K562 (cell line): Measurements from ENCODE around the gene SLC4A9. TPM values are rescaled to one million over a fixed set of nuclear protein-coding genes. Genes with fewer than 3 reads are reported as not detected.

ENCODE experiments used
- CEBPB ChIP-seq: fragments of 450-650 bp; IDR thresholded peaks from 2 replicates; pipeline ENCODE4 v1.6.1; 2016; ENCODE audit warnings: missing genetic modification characterization, missing compliant biosample characterization
- CEBPG ChIP-seq, 3 experiments: fragments of 200-800 bp in 1 of 3; sonication (Bioruptor generic) in 1 of 3; sonication (generic) in 1 of 3; formaldehyde crosslinking in 1 of 3; IDR thresholded peaks in 2 of 3; conservative IDR thresholded peaks in 1 of 3; 2 replicates each; pipeline versions ENCODE4 v1.6.1 to v1.8.0; 2016 to 2022; ENCODE audit warnings: missing compliant biosample characterization in 2 of 3, missing genetic modification characterization in 2 of 3, mild to moderate bottlenecking in 1 of 3, missing genetic modification reagents in 1 of 3
- MEIS2 ChIP-seq: fragments of 450-650 bp; IDR thresholded peaks from 2 replicates; pipeline ENCODE4 v1.6.1; 2014; ENCODE audit warnings: mild to moderate bottlenecking; ENCODE audit not compliant: partially characterized antibody
- NEUROD1 ChIP-seq: fragments of 150-350 bp; IDR thresholded peaks from 2 replicates; pipeline ENCODE4 v1.6.1; 2014; ENCODE audit warnings: borderline replicate concordance, low read length, low read depth; ENCODE audit not compliant: partially characterized antibody
- PBX2 ChIP-seq, 2 experiments: IDR thresholded peaks in 1 of 2; conservative IDR thresholded peaks in 1 of 2; 2 replicates each; pipeline ENCODE4 v1.6.1; 2016; ENCODE audit warnings: low read depth in 2 of 2, mild to moderate bottlenecking in 1 of 2, missing compliant biosample characterization in 1 of 2, missing genetic modification characterization in 1 of 2, moderate library complexity in 1 of 2
- PKNOX1 ChIP-seq: fragments of 450-650 bp; IDR thresholded peaks from 2 replicates; pipeline ENCODE4 v1.6.1; 2016
- PRMT5 ChIP-seq: sonication (generic); formaldehyde crosslinking; IDR thresholded peaks from 2 replicates; pipeline ENCODE4 v1.5.0; 2020; ENCODE audit warnings: missing genetic modification reagents
- polyA plus RNA-seq, 8 experiments: library from polyadenylated mRNA; depleted of rRNA in 4 of 8; stranded (reverse) in 5 of 8; unstranded in 3 of 8; fragments of >200 nt; fragmentation: Nextera tagmentation in 2 of 8; fragmentation: Illumina TruSeq in 1 of 8; extraction: Ambion mirVana in 2 of 8; extraction: Trizol in 1 of 8; gene quantifications; 2 replicates each; pipeline versions ENCODE4 v1.2.1 to v1.2.3, GENCODE V29; 2011 to 2014; ENCODE audit warnings: inconsistent platforms in 1 of 8, missing spikeins in 1 of 8
- total RNA-seq, 7 experiments: library from RNA; depleted of rRNA in 6 of 7; stranded (reverse); fragments of >200 nt in 6 of 7; fragmentation: Illumina TruSeq in 2 of 7; extraction: Trizol in 2 of 7; gene quantifications; 2 replicates each; pipeline versions ENCODE4 v1.2.1 to v1.2.3, GENCODE V29; 2011 to 2021; ENCODE audit warnings: low replicate concordance in 1 of 7
- TF ChIP-seq, protein P1 (sequence below): fragments of 450-650 bp; IDR thresholded peaks from 2 replicates; pipeline ENCODE4 v1.6.1; 2016; ENCODE audit warnings: missing biosample characterization, missing genetic modification characterization
- TF ChIP-seq, protein P2 (sequence below): sonication (generic); formaldehyde crosslinking; IDR thresholded peaks from 2 replicates; pipeline ENCODE4 v1.8.0; 2022; ENCODE audit warnings: missing genetic modification reagents, mild to moderate bottlenecking, moderate library complexity, borderline replicate concordance
- TF ChIP-seq, protein P3 (sequence below), 2 experiments: fragments of 450-650 bp in 1 of 2; sonication (generic) in 1 of 2; formaldehyde crosslinking in 1 of 2; IDR thresholded peaks in 1 of 2; conservative IDR thresholded peaks in 1 of 2; 2 replicates each; pipeline versions ENCODE4 v1.6.1 to v1.8.1; 2016 to 2023; ENCODE audit warnings: mild to moderate bottlenecking in 2 of 2, moderate library complexity in 2 of 2, inconsistent platforms in 1 of 2, missing genetic modification reagents in 1 of 2

Gene SLC4A9
- total and polyA plus RNA-seq, 9 of the 15 experiments (the other 6 are each of a cell fraction or from before 2014, with no cell fraction given), result 0.05 to 0.13 TPM; not detected in 7

GRCh38 chr5:140420226-140420570, 60.2 kb downstream of the SLC4A9 start (continued):
- TF ChIP-seq PBX2 (CRISPR knock-in tag; IDR thresholded peaks at IDR 0.05; ENCODE audit: low read depth), result no peak
- TF ChIP-seq PBX2 (tag; conservative IDR thresholded peaks at IDR 0.05; ENCODE audit: low read depth), result peak; percentile 93
- TF ChIP-seq CEBPG (CRISPR knock-in tag; IDR thresholded peaks at IDR 0.05), result peak; percentile 63; the same call in 1 of the 2 replicates
- peak; percentile 91 to 99 for TF ChIP-seq CEBPG (tag; conservative IDR thresholded peaks at IDR 0.05 in 1 of 2, IDR thresholded peaks at IDR 0.05 in 1 of 2)
- peak; percentile 93 for TF ChIP-seq MEIS2
- TF ChIP-seq, protein P1, sequence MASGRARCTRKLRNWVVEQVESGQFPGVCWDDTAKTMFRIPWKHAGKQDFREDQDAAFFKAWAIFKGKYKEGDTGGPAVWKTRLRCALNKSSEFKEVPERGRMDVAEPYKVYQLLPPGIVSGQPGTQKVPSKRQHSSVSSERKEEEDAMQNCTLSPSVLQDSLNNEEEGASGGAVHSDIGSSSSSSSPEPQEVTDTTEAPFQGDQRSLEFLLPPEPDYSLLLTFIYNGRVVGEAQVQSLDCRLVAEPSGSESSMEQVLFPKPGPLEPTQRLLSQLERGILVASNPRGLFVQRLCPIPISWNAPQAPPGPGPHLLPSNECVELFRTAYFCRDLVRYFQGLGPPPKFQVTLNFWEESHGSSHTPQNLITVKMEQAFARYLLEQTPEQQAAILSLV (tag), result peak; percentile 81
- TF ChIP-seq NEUROD1, result no peak
- TF ChIP-seq CEBPB (tag), result peak; percentile 99
- TF ChIP-seq, protein P2, sequence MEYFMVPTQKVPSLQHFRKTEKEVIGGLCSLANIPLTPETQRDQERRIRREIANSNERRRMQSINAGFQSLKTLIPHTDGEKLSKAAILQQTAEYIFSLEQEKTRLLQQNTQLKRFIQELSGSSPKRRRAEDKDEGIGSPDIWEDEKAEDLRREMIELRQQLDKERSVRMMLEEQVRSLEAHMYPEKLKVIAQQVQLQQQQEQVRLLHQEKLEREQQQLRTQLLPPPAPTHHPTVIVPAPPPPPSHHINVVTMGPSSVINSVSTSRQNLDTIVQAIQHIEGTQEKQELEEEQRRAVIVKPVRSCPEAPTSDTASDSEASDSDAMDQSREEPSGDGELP (CRISPR knock-in tag), result no peak
- TF ChIP-seq, protein P3, sequence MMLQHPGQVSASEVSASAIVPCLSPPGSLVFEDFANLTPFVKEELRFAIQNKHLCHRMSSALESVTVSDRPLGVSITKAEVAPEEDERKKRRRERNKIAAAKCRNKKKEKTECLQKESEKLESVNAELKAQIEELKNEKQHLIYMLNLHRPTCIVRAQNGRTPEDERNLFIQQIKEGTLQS (IDR thresholded peaks at IDR 0.05), result peak; percentile 78
- TF ChIP-seq, protein P3 (CRISPR knock-in tag; conservative IDR thresholded peaks at IDR 0.05), result no peak
- peak; percentile 87 for TF ChIP-seq PKNOX1
- TF ChIP-seq PRMT5, result no peak
